ENCODE results near the gene TULP4.

GRCh38 chr6:158512809-158513208 lies 200.5 kb downstream of the TULP4 start:
- no peak for TF ChIP-seq PATZ1 (CRISPR knock-in tag; IDR thresholded peaks at IDR 0.05; ENCODE audit: borderline replicate concordance)
- no peak for TF ChIP-seq ZFP30 (CRISPR knock-in tag; IDR thresholded peaks at IDR 0.05)
- TF ChIP-seq BACH2 (CRISPR knock-in tag; IDR thresholded peaks at IDR 0.05; ENCODE audit: borderline replicate concordance), result no peak
- no peak for TF ChIP-seq PPARA (CRISPR knock-in tag; IDR thresholded peaks at IDR 0.05; ENCODE audit: borderline replicate concordance)

Data from SK-N-SH treated with all-trans-retinoic acid at 6 μM for 48 hours (cell line).